IMR-90 (cell line): ENCODE results near the gene LIPK. TPM values are rescaled to one million over a fixed set of nuclear protein-coding genes. Genes with fewer than 3 reads are reported as not detected.
A peak's percentile ranks its signal among the peaks of the same experiment; 100 is the strongest.

Experiments
- ATAC-seq: fragments of 200-7000 bp; cut with Tn5 transposase; 2 replicates; pipeline ENCODE4 v1.9.1; 2020; ENCODE audit warnings: low read depth, mild to moderate bottlenecking, moderate library complexity
- BruUV-seq: library from RNA; stranded (reverse); fragments of 400-500 nt; replicated peaks from 2 replicates; lab custom pipeline; 2021; lab: Mats Ljungman, UMichigan
- CTCF ChIA-PET: fragments of 300-600 bp; formaldehyde crosslinking; extraction: SDS; loops from one replicate; lab custom pipeline; 2021; ENCODE audit warnings: antibody characterized with exemption; lab: Yijun Ruan, JAX
- POLR2A ChIA-PET: fragments of 300-600 bp; sonication (Branson Sonifier 250); formaldehyde crosslinking; loops from one replicate; lab custom pipeline; 2022; ENCODE audit warnings: antibody characterized with exemption; ENCODE audit not compliant: unreplicated experiment; lab: Charles Lee
- DNase-seq: peaks from one replicate; pipeline ENCODE4 v3.0.0; 2013
- H2AFZ ChIP-seq: replicated peaks from 2 replicates; pipeline ENCODE3; 2013; ENCODE audit warnings: low read length, mild to moderate bottlenecking; ENCODE audit not compliant: poor library complexity
- H2AK5ac ChIP-seq: 2 replicates; pipeline ENCODE4 v1.6.1; 2013; ENCODE audit warnings: low read depth, low read length, inconsistent platforms
- H2AK9ac ChIP-seq: replicated peaks from 2 replicates; pipeline ENCODE3; 2013; ENCODE audit warnings: mild to moderate bottlenecking, low read depth, low read length, moderate library complexity; ENCODE audit not compliant: poor library complexity
- H2BK120ac ChIP-seq: 2 replicates; pipeline ENCODE4 v1.6.1; 2013; ENCODE audit warnings: low read depth, low read length, inconsistent platforms
- H2BK15ac ChIP-seq: 3 replicates; pipeline ENCODE4 v1.6.1; 2013; ENCODE audit warnings: low read depth, low read length, inconsistent platforms
- H2BK20ac ChIP-seq: 2 replicates; pipeline ENCODE4 v1.6.1; 2013; ENCODE audit warnings: low read depth, mild to moderate bottlenecking, inconsistent platforms, low read length, moderate library complexity
- H2BK5ac ChIP-seq: 2 replicates; pipeline ENCODE4 v1.6.1; 2013; ENCODE audit warnings: mild to moderate bottlenecking, low read depth, low read length, inconsistent platforms; ENCODE audit not compliant: poor library complexity, severe bottlenecking
- H3K14ac ChIP-seq: replicated peaks from 2 replicates; pipeline ENCODE4 v1.6.1; 2013; ENCODE audit warnings: low read depth, low read length, inconsistent platforms
- H3K18ac ChIP-seq: 2 replicates; pipeline ENCODE4 v1.6.1; 2013; ENCODE audit warnings: low read depth, low read length, control low read depth
- H3K23ac ChIP-seq: 2 replicates; pipeline ENCODE4 v1.6.1; 2013; ENCODE audit warnings: low read depth, low read length, inconsistent platforms
- H3K27ac ChIP-seq: 2 replicates; pipeline ENCODE4 v1.5.1; 2013; ENCODE audit warnings: mild to moderate bottlenecking, control low read depth, low read length; ENCODE audit not compliant: insufficient read depth
- H3K27me3 ChIP-seq: 2 replicates; pipeline ENCODE4 v1.6.1; 2013; ENCODE audit warnings: low read length; ENCODE audit not compliant: control insufficient read depth, insufficient read depth
- H3K36me3 ChIP-seq: 2 replicates; pipeline ENCODE4 v1.6.1; 2013; ENCODE audit warnings: low read length, mixed read lengths; ENCODE audit not compliant: control insufficient read depth, insufficient read depth
- H3K4ac ChIP-seq: 2 replicates; pipeline ENCODE4 v1.6.1; 2013; ENCODE audit warnings: low read depth, low read length, inconsistent platforms
- H3K4me1 ChIP-seq: 2 replicates; pipeline ENCODE4 v1.6.1; 2013; ENCODE audit warnings: low read length, mixed read lengths; ENCODE audit not compliant: control insufficient read depth, insufficient read depth
- H3K4me2 ChIP-seq: 2 replicates; pipeline ENCODE4 v1.6.1; 2013; ENCODE audit warnings: low read depth, mild to moderate bottlenecking, control low read depth, low read length, moderate library complexity
- H3K4me3 ChIP-seq: 2 replicates; pipeline ENCODE4 v1.5.1; 2013; ENCODE audit warnings: low read depth, mild to moderate bottlenecking, control low read depth, low read length, moderate library complexity; ENCODE audit not compliant: insufficient read depth
- H3K56ac ChIP-seq: 2 replicates; pipeline ENCODE4 v1.6.1; 2013; ENCODE audit warnings: low read length, inconsistent platforms; ENCODE audit not compliant: insufficient read depth; ENCODE audit errors: extremely low read depth
- H3K79me1 ChIP-seq, 2 experiments: 2 replicates each; pipeline ENCODE4 v1.6.1; 2013; ENCODE audit warnings: low read length in 2 of 2, inconsistent platforms in 1 of 2, low read depth in 1 of 2
- H3K9ac ChIP-seq: 2 replicates; pipeline ENCODE4 v1.6.1; 2013; ENCODE audit warnings: low read depth, low read length, control low read depth
- H3K9me1 ChIP-seq: 2 replicates; pipeline ENCODE4 v1.6.1; 2013; ENCODE audit warnings: low read length, inconsistent platforms; ENCODE audit not compliant: insufficient read depth
- H3K9me3 ChIP-seq: 2 replicates; pipeline ENCODE4 v1.6.1; 2013; ENCODE audit warnings: low read length; ENCODE audit not compliant: control insufficient read depth, insufficient read depth
- H4K20me1 ChIP-seq: 2 replicates; pipeline ENCODE4 v1.6.1; 2013; ENCODE audit warnings: low read length, inconsistent platforms; ENCODE audit not compliant: insufficient read depth
- H4K5ac ChIP-seq: 2 replicates; pipeline ENCODE4 v1.6.1; 2013; ENCODE audit warnings: mild to moderate bottlenecking, low read depth, low read length, control low read depth
- H4K8ac ChIP-seq, 2 experiments: 2 replicates each; pipeline ENCODE4 v1.6.1; 2013; ENCODE audit warnings: low read depth in 2 of 2, low read length in 2 of 2, control low read depth in 1 of 2, inconsistent platforms in 1 of 2
- H4K91ac ChIP-seq: 2 replicates; pipeline ENCODE4 v1.6.1; 2013; ENCODE audit warnings: low read depth, low read length, inconsistent platforms; ENCODE audit not compliant: insufficient read depth
- BHLHE40 ChIP-seq: fragments of 150-350 bp; IDR thresholded peaks from 2 replicates; pipeline ENCODE4 v1.6.1; 2016; ENCODE audit warnings: mild to moderate bottlenecking, low read depth, low read length
- CEBPB ChIP-seq: IDR thresholded peaks from 2 replicates; pipeline ENCODE4 v1.6.1; 2012; ENCODE audit warnings: low read depth, low read length, improper control_type of control experiment
- CHD1 ChIP-seq: IDR thresholded peaks from 2 replicates; pipeline ENCODE4 v1.6.1; 2012; ENCODE audit warnings: low read depth, low read length, improper control_type of control experiment
- CTCF ChIP-seq: conservative IDR thresholded peaks from 2 replicates; pipeline ENCODE4 v1.5.1; 2012; ENCODE audit warnings: mild to moderate bottlenecking, low read depth, low read length, improper control_type of control experiment
- FOS ChIP-seq: fragments of 150-350 bp; IDR thresholded peaks from 2 replicates; pipeline ENCODE4 v1.6.1; 2016; ENCODE audit warnings: low read depth, low read length
- MAFK ChIP-seq: IDR thresholded peaks from 2 replicates; pipeline ENCODE4 v1.6.1; 2012; ENCODE audit warnings: low read depth, low read length, improper control_type of control experiment
- MAZ ChIP-seq: IDR thresholded peaks from 2 replicates; pipeline ENCODE4 v1.6.1; 2012; ENCODE audit warnings: low read depth, mild to moderate bottlenecking, low read length, improper control_type of control experiment, moderate library complexity, borderline replicate concordance
- MXI1 ChIP-seq: IDR thresholded peaks from 2 replicates; pipeline ENCODE4 v1.6.1; 2012; ENCODE audit warnings: low read depth, mild to moderate bottlenecking, low read length, moderate library complexity, borderline replicate concordance
- NFE2L2 ChIP-seq: fragments of 150-350 bp; IDR thresholded peaks from 2 replicates; pipeline ENCODE4 v1.6.1; 2016; ENCODE audit warnings: low read depth, mild to moderate bottlenecking, low read length
- POLR2A ChIP-seq: IDR thresholded peaks from 2 replicates; pipeline ENCODE4 v1.6.1; 2012; ENCODE audit warnings: mild to moderate bottlenecking, low read depth, low read length
- RAD21 ChIP-seq: IDR thresholded peaks from 2 replicates; pipeline ENCODE4 v1.6.1; 2012; ENCODE audit warnings: low read length, improper control_type of control experiment
- RCOR1 ChIP-seq: IDR thresholded peaks from 2 replicates; pipeline ENCODE4 v1.6.1; 2012; ENCODE audit warnings: mild to moderate bottlenecking, low read length, improper control_type of control experiment; ENCODE audit not compliant: insufficient replicate concordance
- RFX5 ChIP-seq: IDR thresholded peaks from 2 replicates; pipeline ENCODE4 v1.8.0; 2012; ENCODE audit warnings: low read depth, mild to moderate bottlenecking, low read length, moderate library complexity
- SMC3 ChIP-seq: fragments of 150-350 bp; IDR thresholded peaks from 2 replicates; pipeline ENCODE4 v1.6.1; 2016; ENCODE audit warnings: low read depth, mild to moderate bottlenecking, antibody characterized with exemption, low read length, moderate library complexity
- USF2 ChIP-seq: fragments of 150-350 bp; IDR thresholded peaks from 2 replicates; pipeline ENCODE4 v1.6.1; 2017; ENCODE audit warnings: mild to moderate bottlenecking, antibody characterized with exemption, low read length, low read depth
- WGBS, 2 experiments: methylation state at CpG; one replicate each; pipeline versions ENCODE4 v1.1.5 to v1.1.7; 2013; ENCODE audit warnings: missing lambda C conversion rate in 2 of 2; ENCODE audit not compliant: insufficient read length in 1 of 2; ENCODE audit errors: extremely low coverage in 2 of 2; 5-methylcytosine and 5-hydroxymethylcytosine counted together
- dilution Hi-C: fragments of 300-500 bp; cut with HindIII; formaldehyde crosslinking; loops from one replicate; pipeline ENCODE4 v1.14.3; 2018; ENCODE audit warnings: low sequenced_read_pairs; ENCODE audit not compliant: unreplicated experiment
- in situ Hi-C: fragments of 300-500 bp; cut with MboI; formaldehyde crosslinking; loops from 3 replicates; pipeline ENCODE4 v1.14.3; 2019; ENCODE audit warnings: low sequenced_read_pairs, inconsistent platforms, mixed read lengths
- intact Hi-C: fragments of 100-400 bp; cut with micrococcal nuclease; formaldehyde crosslinking; loops from 2 replicates; pipeline ENCODE4 v1.10.0; 2022
- polyA plus RNA-seq, 3 experiments: library from polyadenylated mRNA; depleted of rRNA; stranded (reverse); fragments of >200 nt; gene quantifications; 2 replicates each; pipeline ENCODE4 v1.2.3, GENCODE V29; 2012; ENCODE audit warnings: low replicate concordance in 1 of 3
- total RNA-seq: library from RNA; depleted of rRNA; stranded (reverse); fragments of >200 nt; gene quantifications from 2 replicates; pipeline ENCODE4 v1.2.3, GENCODE V29; 2012
- TF ChIP-seq, protein P1 (sequence below): fragments of 150-350 bp; IDR thresholded peaks from 2 replicates; pipeline ENCODE4 v1.6.1; 2016; ENCODE audit warnings: low read depth, mild to moderate bottlenecking, low read length, moderate library complexity, borderline replicate concordance

Gene LIPK
- total and polyA plus RNA-seq, 2 of the 4 experiments (the other 2 are of a cell fraction): not detected

GRCh38 chr10:88791924-88792323 is 85.9 kb downstream of the LIPK start:
- no peak overlapping the region for H2AFZ ChIP-seq
- H2BK20ac ChIP-seq: no peak overlapping the region
- H2BK5ac ChIP-seq: no peak overlapping the region
- H3K9ac ChIP-seq: no peak overlapping the region
- H3K9me1 ChIP-seq: 0 out of 2 replicates have a peak, but pooled peaks cover 5% of the 10 kb centered on the region
- POLR2A ChIA-PET: no interaction called here
- H3K27me3 ChIP-seq: peaks cover 3% of the 10 kb centered on the region; the same call in 1 of the 2 replicates
- no peak overlapping the region for H4K91ac ChIP-seq
- no peak overlapping the region for H2BK15ac ChIP-seq
- CTCF ChIA-PET: interaction anchor here (0.8 to 1.3 kb wide), 2 partner anchors 32 to 227 kb away, joined by 3 read pairs; partner anchors contain the start of gene LIPN
- H2AK5ac ChIP-seq: no peak overlapping the region
- H3K23ac ChIP-seq: no peak overlapping the region
- H3K27ac ChIP-seq: no peak overlapping the region
- in situ Hi-C loops: no loop called here
- no peak overlapping the region for H3K4me3 ChIP-seq
- no peak overlapping the region for H4K8ac ChIP-seq
- TF ChIP-seq SMC3 (peak; percentile 33), CTCF (peak; percentile 42), MXI1 (no peak), RAD21 (peak; percentile 43), MAZ (no peak), FOS (no peak), CEBPB (no peak), POLR2A (no peak), MAFK (no peak), CHD1 (no peak), NFE2L2 (no peak), BHLHE40 (no peak), USF2 (no peak), RCOR1 (no peak), RFX5 (no peak)
- TF ChIP-seq, protein P1, sequence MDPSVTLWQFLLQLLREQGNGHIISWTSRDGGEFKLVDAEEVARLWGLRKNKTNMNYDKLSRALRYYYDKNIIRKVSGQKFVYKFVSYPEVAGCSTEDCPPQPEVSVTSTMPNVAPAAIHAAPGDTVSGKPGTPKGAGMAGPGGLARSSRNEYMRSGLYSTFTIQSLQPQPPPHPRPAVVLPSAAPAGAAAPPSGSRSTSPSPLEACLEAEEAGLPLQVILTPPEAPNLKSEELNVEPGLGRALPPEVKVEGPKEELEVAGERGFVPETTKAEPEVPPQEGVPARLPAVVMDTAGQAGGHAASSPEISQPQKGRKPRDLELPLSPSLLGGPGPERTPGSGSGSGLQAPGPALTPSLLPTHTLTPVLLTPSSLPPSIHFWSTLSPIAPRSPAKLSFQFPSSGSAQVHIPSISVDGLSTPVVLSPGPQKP: no peak
- H3K56ac ChIP-seq: no peak overlapping the region
- H3K14ac ChIP-seq: no peak overlapping the region
- H4K5ac ChIP-seq: no peak overlapping the region
- intact Hi-C loops: no loop called here
- no peaks in the 10 kb centered on the region for H3K79me1 ChIP-seq
- H3K4ac ChIP-seq: no peak overlapping the region
- H3K18ac ChIP-seq: no peak overlapping the region
- no peaks in the 10 kb centered on the region for H3K36me3 ChIP-seq
- no peaks in the 10 kb centered on the region for H3K9me3 ChIP-seq
- H2BK120ac ChIP-seq: no peak overlapping the region
- DNase-seq: peak; percentile 8
- no peaks in the 10 kb centered on the region for H4K20me1 ChIP-seq
- dilution Hi-C loops: no loop called here
- peak; percentile 65 for ATAC-seq
- no peak overlapping the region for H2AK9ac ChIP-seq
- WGBS, 2 experiments: no CpG with 5 or more reads among the region's 2 CpGs
- H3K4me2 ChIP-seq: no peak overlapping the region
- H3K4me1 ChIP-seq: peaks cover 1% of the 10 kb centered on the region; the same call in 1 of the 2 replicates
- no TSS peak for BruUV-seq
